Pulmonary artery endothelial cell (primary cell): Measurements from ENCODE around the gene CCDC158. TPM values are rescaled to one million over a fixed set of nuclear protein-coding genes. Genes with fewer than 3 reads are reported as not detected.
"Not testable (repeated sequence)": the region's sequence is repeated elsewhere in the genome, so short reads cannot be mapped to it uniquely, and the experiment has no call there.

Source experiments
- DNase-seq: peaks from one replicate; pipeline ENCODE4 v3.0.0-alpha.2; 2011; ENCODE audit warnings: low read depth, low spot score
- total RNA-seq: library from RNA; depleted of rRNA; stranded (reverse); fragments of >200 nt; gene quantifications from 2 replicates; pipeline ENCODE4 v1.2.3, GENCODE V29; 2014

Gene CCDC158
- total RNA-seq, 1 donor from 2014 or later, result not detected

- no peak for DNase-seq
Measured at GRCh38 chr4:76430519-76431388, 9.8 kb upstream of the CCDC158 start.

- no peak for DNase-seq
Measured at GRCh38 chr4:76429636-76430035, 8.7 kb upstream of the CCDC158 start.

- DNase-seq, result no peak
Measured at GRCh38 chr4:76426272-76426671, 5.3 kb upstream of the CCDC158 start.

- DNase-seq, result not testable (repeated sequence)
Measured at GRCh38 chr4:76423159-76423558, 2.2 kb upstream of the CCDC158 start.

- no peak for DNase-seq
Measured at GRCh38 chr4:76420188-76420761, 666 bp downstream of the CCDC158 start.

- DNase-seq, result no peak
Measured at GRCh38 chr4:76410636-76411035, 10.3 kb downstream of the CCDC158 start.

- no peak for DNase-seq
Measured at GRCh38 chr4:76407440-76408119, 13.4 kb downstream of the CCDC158 start.

- DNase-seq, result no peak
Measured at GRCh38 chr4:76406081-76406480, 14.9 kb downstream of the CCDC158 start.

GRCh38 chr4:76401654-76402053, 19.3 kb downstream of the CCDC158 start:
- no peak for DNase-seq

GRCh38 chr4:76388160-76388908, 32.6 kb downstream of the CCDC158 start:
- DNase-seq, result no peak

- DNase-seq, result no peak
Measured at GRCh38 chr4:76386566-76387305, 34.2 kb downstream of the CCDC158 start.

GRCh38 chr4:76385974-76386373, 35.0 kb downstream of the CCDC158 start:
- no peak for DNase-seq

GRCh38 chr4:76384052-76384451, 36.9 kb downstream of the CCDC158 start:
- no peak for DNase-seq

GRCh38 chr4:76383001-76383400, 37.9 kb downstream of the CCDC158 start:
- no peak for DNase-seq

- DNase-seq, result no peak
Measured at GRCh38 chr4:76381986-76382385, 39.0 kb downstream of the CCDC158 start.

- DNase-seq, result no peak
Measured at GRCh38 chr4:76380561-76380960, 40.4 kb downstream of the CCDC158 start.

- no peak for DNase-seq
Measured at GRCh38 chr4:76377911-76378310, 43.0 kb downstream of the CCDC158 start.

GRCh38 chr4:76377481-76377901, 43.5 kb downstream of the CCDC158 start:
- DNase-seq, result no peak

- no peak for DNase-seq
Measured at GRCh38 chr4:76376534-76376933, 44.4 kb downstream of the CCDC158 start.

GRCh38 chr4:76375703-76376102, 45.2 kb downstream of the CCDC158 start:
- no peak for DNase-seq

GRCh38 chr4:76374798-76375197, 46.1 kb downstream of the CCDC158 start:
- DNase-seq, result no peak
